H9 (cell line): ENCODE data around the gene MCM3AP. TPM values are rescaled to one million over a fixed set of nuclear protein-coding genes. Genes with fewer than 3 reads are reported as not detected.

Source experiments
- DNase-seq: peaks from one replicate; pipeline ENCODE4 v3.0.0-alpha.2; 2017
- H2AFZ ChIP-seq: one replicate; pipeline ENCODE4 v1.6.1; 2013; ENCODE audit warnings: mild to moderate bottlenecking, low read length, control low read depth, moderate library complexity
- H2AK5ac ChIP-seq: 2 replicates; pipeline ENCODE4 v1.6.1; 2013; ENCODE audit warnings: low read length, control low read depth, mixed read lengths; ENCODE audit not compliant: insufficient read length
- H2BK120ac ChIP-seq: one replicate; pipeline ENCODE4 v1.6.1; 2013; ENCODE audit warnings: low read depth, mild to moderate bottlenecking, low read length, control low read depth, inconsistent platforms; ENCODE audit not compliant: poor library complexity, severe bottlenecking
- H2BK12ac ChIP-seq: 2 replicates; pipeline ENCODE4 v1.6.1; 2013; ENCODE audit warnings: low read length, control low read depth, mixed read lengths, low read depth; ENCODE audit not compliant: insufficient read length
- H2BK15ac ChIP-seq: 2 replicates; pipeline ENCODE4 v1.6.1; 2013; ENCODE audit warnings: low read depth, low read length, control low read depth
- H2BK20ac ChIP-seq: one replicate; pipeline ENCODE4 v1.6.1; 2013; ENCODE audit warnings: low read depth, mild to moderate bottlenecking, low read length, control low read depth, inconsistent platforms; ENCODE audit not compliant: poor library complexity, severe bottlenecking
- H2BK5ac ChIP-seq: 2 replicates; pipeline ENCODE4 v1.6.1; 2013; ENCODE audit warnings: low read length, control low read depth, mixed read lengths; ENCODE audit not compliant: insufficient read length
- H3K14ac ChIP-seq: 2 replicates; pipeline ENCODE4 v1.6.1; 2013; ENCODE audit warnings: low read length, control low read depth; ENCODE audit not compliant: insufficient read depth
- H3K18ac ChIP-seq: 2 replicates; pipeline ENCODE4 v1.6.1; 2013; ENCODE audit warnings: low read depth, mild to moderate bottlenecking, mixed read lengths, low read length, control low read depth; ENCODE audit not compliant: insufficient read length
- H3K23ac ChIP-seq: 2 replicates; pipeline ENCODE4 v1.6.1; 2013; ENCODE audit warnings: low read length, control low read depth, mixed read lengths, low read depth; ENCODE audit not compliant: insufficient read length
- H3K23me2 ChIP-seq: 2 replicates; pipeline ENCODE4 v1.6.1; 2013; ENCODE audit warnings: low read depth, mild to moderate bottlenecking, mixed read lengths, low read length, control low read depth; ENCODE audit not compliant: insufficient read length, poor library complexity, severe bottlenecking
- H3K27ac ChIP-seq: 2 replicates; pipeline ENCODE4 v1.5.1; 2013; ENCODE audit warnings: low read length, control low read depth, mixed read lengths, low read depth; ENCODE audit not compliant: insufficient read length
- H3K27me3 ChIP-seq: 2 replicates; pipeline ENCODE4 v1.6.1; 2013; ENCODE audit warnings: low read length, control low read depth, inconsistent platforms; ENCODE audit not compliant: insufficient read depth
- H3K4ac ChIP-seq: 2 replicates; pipeline ENCODE4 v1.6.1; 2013; ENCODE audit warnings: low read depth, mild to moderate bottlenecking, control low read depth, inconsistent platforms, low read length, moderate library complexity
- H3K4me1 ChIP-seq: 2 replicates; pipeline ENCODE4 v1.6.1; 2013; ENCODE audit warnings: low read length, control low read depth, inconsistent platforms; ENCODE audit not compliant: insufficient read depth
- H3K4me2 ChIP-seq: 2 replicates; pipeline ENCODE4 v1.6.1; 2013; ENCODE audit warnings: low read length, control low read depth, mixed read lengths; ENCODE audit not compliant: insufficient read length, insufficient read depth
- H3K56ac ChIP-seq: 2 replicates; pipeline ENCODE4 v1.6.1; 2013; ENCODE audit warnings: low read depth, mild to moderate bottlenecking, mixed read lengths, low read length, control low read depth; ENCODE audit not compliant: insufficient read length
- H3K79me1 ChIP-seq: 2 replicates; pipeline ENCODE4 v1.6.1; 2013; ENCODE audit warnings: low read depth, mild to moderate bottlenecking, moderate library complexity, low read length, control low read depth, inconsistent platforms; ENCODE audit not compliant: insufficient read depth, poor library complexity, severe bottlenecking
- H3K79me2 ChIP-seq: 2 replicates; pipeline ENCODE4 v1.6.1; 2013; ENCODE audit warnings: low read length, control low read depth, inconsistent platforms; ENCODE audit not compliant: insufficient read depth
- H3K9ac ChIP-seq: 2 replicates; pipeline ENCODE4 v1.6.1; 2013; ENCODE audit warnings: low read length, control low read depth, mixed read lengths; ENCODE audit not compliant: insufficient read length; ENCODE audit errors: extremely low read depth
- H3K9me3 ChIP-seq: one replicate; pipeline ENCODE4 v1.6.1; 2013; ENCODE audit warnings: low read depth, low read length, inconsistent platforms; ENCODE audit not compliant: control insufficient read depth
- H3T11ph ChIP-seq: one replicate; pipeline ENCODE4 v1.6.1; 2013; ENCODE audit warnings: mild to moderate bottlenecking, low read length, control low read depth, inconsistent platforms
- H4K20me1 ChIP-seq: one replicate; pipeline ENCODE4 v1.6.1; 2013; ENCODE audit not compliant: control insufficient read depth, insufficient read length, insufficient read depth
- H4K5ac ChIP-seq: 2 replicates; pipeline ENCODE4 v1.6.1; 2013; ENCODE audit warnings: low read depth, mild to moderate bottlenecking, mixed read lengths, low read length, control low read depth; ENCODE audit not compliant: insufficient read length
- H4K8ac ChIP-seq: replicated peaks from 2 replicates; pipeline ENCODE4 v1.6.1; 2013; ENCODE audit warnings: low read length, control low read depth, mixed read lengths, low read depth; ENCODE audit not compliant: insufficient read length
- H4K91ac ChIP-seq: 2 replicates; pipeline ENCODE4 v1.6.1; 2013; ENCODE audit warnings: low read depth, mild to moderate bottlenecking, moderate library complexity, mixed read lengths, low read length, control low read depth; ENCODE audit not compliant: insufficient read length
- H3K27ac Mint-ChIP-seq, 3 experiments: 2 replicates in 2 of 3; 3 replicates in 1 of 3; pipeline ENCODE4 v1.8.0; 2020 to 2021; ENCODE audit warnings: mixed read lengths in 3 of 3, mild to moderate bottlenecking in 1 of 3, moderate library complexity in 1 of 3
- H3K27me3 Mint-ChIP-seq: 2 replicates; pipeline ENCODE4 v1.8.0; 2021; ENCODE audit warnings: low read depth, mild to moderate bottlenecking, moderate library complexity, mixed read lengths
- H3K36me3 Mint-ChIP-seq, 3 experiments: 2 replicates in 2 of 3; 3 replicates in 1 of 3; pipeline ENCODE4 v1.8.0; 2020 to 2021; ENCODE audit warnings: low read depth in 3 of 3, mixed read lengths in 3 of 3; ENCODE audit not compliant: insufficient read depth in 1 of 3
- H3K4me1 Mint-ChIP-seq, 2 experiments: 2 replicates each; pipeline ENCODE4 v1.8.0; 2020; ENCODE audit warnings: mixed read lengths in 2 of 2
- H3K4me3 Mint-ChIP-seq, 2 experiments: 2 replicates in 1 of 2; 3 replicates in 1 of 2; pipeline ENCODE4 v1.8.0; 2020 to 2021; ENCODE audit warnings: mild to moderate bottlenecking in 2 of 2, mixed read lengths in 2 of 2, moderate library complexity in 1 of 2
- H3K9me3 Mint-ChIP-seq, 2 experiments: 2 replicates in 1 of 2; 3 replicates in 1 of 2; pipeline ENCODE4 v1.8.0; 2020; ENCODE audit warnings: mild to moderate bottlenecking in 2 of 2, mixed read lengths in 2 of 2, moderate library complexity in 1 of 2
- WGBS: extraction: QIAGEN DNeasy Blood & Tissue Kit; methylation state at CpG from one replicate; pipeline ENCODE4 v1.1.7; 2013; ENCODE audit warnings: missing lambda C conversion rate, low lambda C conversion rate, mixed read lengths; ENCODE audit not compliant: insufficient read length; ENCODE audit errors: extremely low coverage; 5-methylcytosine and 5-hydroxymethylcytosine counted together
- total RNA-seq: library from RNA; stranded (reverse); gene quantifications from 2 replicates; pipeline ENCODE4 v1.2.1, GENCODE V29; 2021
- TF ChIP-seq, protein P1 (sequence below): fragments of 200-600 bp; sonication (generic); conservative IDR thresholded peaks from 3 replicates; pipeline ENCODE4 v1.8.0; 2021; ENCODE audit warnings: antibody characterized with exemption, mild to moderate bottlenecking

Gene MCM3AP
- total RNA-seq, 1 experiment from 2014 or later, result 124 TPM

DNA sequence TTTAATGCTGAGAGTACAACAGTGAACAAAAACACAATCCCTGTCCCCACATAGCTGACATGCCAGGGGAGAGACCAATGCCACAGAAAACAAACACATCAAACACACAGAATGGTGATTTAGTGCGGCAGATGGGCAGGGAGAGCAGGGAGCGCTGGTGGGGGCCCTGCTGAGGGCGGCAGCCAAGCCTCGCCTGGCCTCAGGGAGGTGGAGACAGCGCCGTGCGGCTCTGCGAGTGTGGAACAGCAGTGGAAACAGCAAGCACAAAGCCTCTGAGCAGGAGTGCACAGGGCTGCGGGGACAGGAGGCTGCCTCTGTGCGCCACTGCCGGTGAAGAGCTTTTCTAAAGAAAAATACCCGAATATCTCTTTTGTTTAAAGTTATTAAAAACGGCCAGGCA is 17.0 kb downstream of the MCM3AP start:
- H3K23ac ChIP-seq, result no peak overlapping the region
- no peak overlapping the region for H3K27ac ChIP-seq

More for the DNA sequence above, 17.0 kb downstream of the MCM3AP start:
- H2BK12ac ChIP-seq, result no peak overlapping the region
- no peak overlapping the region for H4K8ac ChIP-seq
- H2BK20ac ChIP-seq, result no peak overlapping the region
- no peak for DNase-seq
- H2BK5ac ChIP-seq, result no peak overlapping the region
- WGBS, result no CpG with 5 or more reads among the region's 13 CpGs
- Mint-ChIP-seq H3K36me3 (peaks cover 42 to 87% (median 81%) of the 10 kb centered on the region in 3 experiments; a peak in 6 of 7 replicates), H3K27ac (no peak overlapping the region), H3K27me3 (no peaks in the 10 kb centered on the region), H3K4me3 (no peak overlapping the region), H3K4me1 (no peaks in the 10 kb centered on the region), H3K9me3 (no peaks in the 10 kb centered on the region)
- H2AFZ ChIP-seq, result no peak overlapping the region
- no peak overlapping the region for H4K5ac ChIP-seq
- no peak overlapping the region for H3T11ph ChIP-seq
- TF ChIP-seq, protein P1, sequence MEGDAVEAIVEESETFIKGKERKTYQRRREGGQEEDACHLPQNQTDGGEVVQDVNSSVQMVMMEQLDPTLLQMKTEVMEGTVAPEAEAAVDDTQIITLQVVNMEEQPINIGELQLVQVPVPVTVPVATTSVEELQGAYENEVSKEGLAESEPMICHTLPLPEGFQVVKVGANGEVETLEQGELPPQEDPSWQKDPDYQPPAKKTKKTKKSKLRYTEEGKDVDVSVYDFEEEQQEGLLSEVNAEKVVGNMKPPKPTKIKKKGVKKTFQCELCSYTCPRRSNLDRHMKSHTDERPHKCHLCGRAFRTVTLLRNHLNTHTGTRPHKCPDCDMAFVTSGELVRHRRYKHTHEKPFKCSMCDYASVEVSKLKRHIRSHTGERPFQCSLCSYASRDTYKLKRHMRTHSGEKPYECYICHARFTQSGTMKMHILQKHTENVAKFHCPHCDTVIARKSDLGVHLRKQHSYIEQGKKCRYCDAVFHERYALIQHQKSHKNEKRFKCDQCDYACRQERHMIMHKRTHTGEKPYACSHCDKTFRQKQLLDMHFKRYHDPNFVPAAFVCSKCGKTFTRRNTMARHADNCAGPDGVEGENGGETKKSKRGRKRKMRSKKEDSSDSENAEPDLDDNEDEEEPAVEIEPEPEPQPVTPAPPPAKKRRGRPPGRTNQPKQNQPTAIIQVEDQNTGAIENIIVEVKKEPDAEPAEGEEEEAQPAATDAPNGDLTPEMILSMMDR, result no peak
- H3K14ac ChIP-seq, result no peak overlapping the region
- H3K56ac ChIP-seq, result no peak overlapping the region
- no peaks in the 10 kb centered on the region for H3K9me3 ChIP-seq
- no peak overlapping the region for H3K4me2 ChIP-seq
- no peak overlapping the region for H3K9ac ChIP-seq
- no peaks in the 10 kb centered on the region for H3K4me1 ChIP-seq
- no peak overlapping the region for H2BK120ac ChIP-seq
- H2AK5ac ChIP-seq, result no peak overlapping the region
- H2BK15ac ChIP-seq, result no peak overlapping the region
- H3K18ac ChIP-seq, result no peak overlapping the region
- no peak overlapping the region for H3K4ac ChIP-seq
- H4K91ac ChIP-seq, result no peak overlapping the region
- no peaks in the 10 kb centered on the region for H3K27me3 ChIP-seq
- H3K79me2 ChIP-seq, result no peaks in the 10 kb centered on the region
- H3K79me1 ChIP-seq, result no peaks in the 10 kb centered on the region
- H4K20me1 ChIP-seq, result no peaks in the 10 kb centered on the region
- H3K23me2 ChIP-seq, result no peaks in the 10 kb centered on the region
